ENCODE data around the gene EXOC3.

EXOC3 gene

GRCh38 chr5:509611-510185, 66.7 kb downstream of the EXOC3 start:
- no peaks in the 10 kb centered on the region for H3K9me2 ChIP-seq (replicated peaks; ENCODE audit: low read depth, low read length)
- H3K79me2 ChIP-seq (ENCODE audit: insufficient read depth, low read length): no peaks in the 10 kb centered on the region
- H2AFZ ChIP-seq (ENCODE audit: low read length): no peak overlapping the region
- no peaks in the 10 kb centered on the region for H3K36me3 ChIP-seq (ENCODE audit: insufficient read depth, low read length)
- no peaks in the 10 kb centered on the region for H3K9me3 ChIP-seq (ENCODE audit: insufficient read depth, low read depth, low read length)
- H3K4me1 ChIP-seq (ENCODE audit: insufficient read depth, low read length, poor library complexity, severe bottlenecking): no peaks in the 10 kb centered on the region
- no peaks in the 10 kb centered on the region for H3F3A ChIP-seq (ENCODE audit: low read depth)
- no peak for TF ChIP-seq CTCF (conservative IDR thresholded peaks at IDR 0.05; ENCODE audit: low read length)
- no peak for TF ChIP-seq EZH2phosphoT487 (IDR thresholded peaks at IDR 0.05; ENCODE audit: borderline replicate concordance)
- no peak overlapping the region for H3K4me3 ChIP-seq (ENCODE audit: low read length, poor library complexity, severe bottlenecking)
- H3K9ac ChIP-seq (ENCODE audit: low read depth, low read length, poor library complexity, severe bottlenecking): no peak overlapping the region
- no peaks in the 10 kb centered on the region for H4K20me1 ChIP-seq (ENCODE audit: insufficient read depth, low read length, poor library complexity, severe bottlenecking)
- no peak overlapping the region for H3K4me2 ChIP-seq (ENCODE audit: low read depth, low read length, poor library complexity, severe bottlenecking)
- no peaks in the 10 kb centered on the region for H3K27me3 ChIP-seq (ENCODE audit: insufficient read depth, low read length, poor library complexity, severe bottlenecking)

GRCh38 chr5:510521-510920, 67.5 kb downstream of the EXOC3 start:
- no peak overlapping the region for H3K9ac ChIP-seq (ENCODE audit: low read depth, low read length, poor library complexity, severe bottlenecking)
- H3F3A ChIP-seq (ENCODE audit: low read depth): no peaks in the 10 kb centered on the region
- H2AFZ ChIP-seq (ENCODE audit: low read length): no peak overlapping the region
- H3K79me2 ChIP-seq (ENCODE audit: insufficient read depth, low read length): no peaks in the 10 kb centered on the region
- no peaks in the 10 kb centered on the region for H3K4me1 ChIP-seq (ENCODE audit: insufficient read depth, low read length, poor library complexity, severe bottlenecking)
- TF ChIP-seq EZH2phosphoT487 (IDR thresholded peaks at IDR 0.05; ENCODE audit: borderline replicate concordance) (no peak), CTCF (conservative IDR thresholded peaks at IDR 0.05; ENCODE audit: low read length) (no peak)
- H3K9me3 ChIP-seq (ENCODE audit: insufficient read depth, low read depth, low read length): no peaks in the 10 kb centered on the region
- H3K4me3 ChIP-seq (ENCODE audit: low read length, poor library complexity, severe bottlenecking): no peak overlapping the region
- no peaks in the 10 kb centered on the region for H4K20me1 ChIP-seq (ENCODE audit: insufficient read depth, low read length, poor library complexity, severe bottlenecking)
- H3K36me3 ChIP-seq (ENCODE audit: insufficient read depth, low read length): no peaks in the 10 kb centered on the region
- H3K4me2 ChIP-seq (ENCODE audit: low read depth, low read length, poor library complexity, severe bottlenecking): no peak overlapping the region
- no peaks in the 10 kb centered on the region for H3K9me2 ChIP-seq (replicated peaks; ENCODE audit: low read depth, low read length)
- H3K27me3 ChIP-seq (ENCODE audit: insufficient read depth, low read length, poor library complexity, severe bottlenecking): no peaks in the 10 kb centered on the region

DNA sequence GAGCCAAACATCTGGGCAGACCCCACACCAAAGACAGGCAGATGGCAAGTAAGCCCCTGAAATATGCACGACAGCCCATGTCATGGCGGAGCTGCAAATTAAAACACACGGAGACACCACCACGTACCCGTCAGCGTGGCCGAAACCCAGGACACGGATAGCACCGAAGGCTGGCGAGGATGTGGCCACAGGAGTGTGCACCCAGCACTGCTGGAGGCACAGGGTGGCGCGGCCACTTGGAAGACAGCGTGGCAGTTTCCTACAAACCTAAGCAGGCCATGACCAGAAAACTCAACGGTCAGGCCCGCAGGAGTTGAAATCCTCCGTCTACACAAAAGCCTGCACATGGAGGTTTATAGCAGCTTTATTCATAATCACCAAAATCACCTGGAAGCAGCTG, 68.5 kb downstream of the EXOC3 start:
- Histone ChIP-seq H3F3A (ENCODE audit: low read depth) (no peaks in the 10 kb centered on the region), H3K9me3 (ENCODE audit: insufficient read depth, low read depth, low read length) (no peaks in the 10 kb centered on the region), H3K36me3 (ENCODE audit: insufficient read depth, low read length) (no peaks in the 10 kb centered on the region), H3K4me3 (ENCODE audit: low read length, poor library complexity, severe bottlenecking) (no peak overlapping the region), H4K20me1 (ENCODE audit: insufficient read depth, low read length, poor library complexity, severe bottlenecking) (no peaks in the 10 kb centered on the region), H3K79me2 (ENCODE audit: insufficient read depth, low read length) (no peaks in the 10 kb centered on the region), H2AFZ (ENCODE audit: low read length) (no peak overlapping the region), H3K9ac (ENCODE audit: low read depth, low read length, poor library complexity, severe bottlenecking) (no peak overlapping the region), H3K4me2 (ENCODE audit: low read depth, low read length, poor library complexity, severe bottlenecking) (no peak overlapping the region), H3K9me2 (replicated peaks; ENCODE audit: low read depth, low read length) (no peaks in the 10 kb centered on the region), H3K27me3 (ENCODE audit: insufficient read depth, low read length, poor library complexity, severe bottlenecking) (no peaks in the 10 kb centered on the region), H3K4me1 (ENCODE audit: insufficient read depth, low read length, poor library complexity, severe bottlenecking) (no peaks in the 10 kb centered on the region)
- TF ChIP-seq EZH2phosphoT487 (IDR thresholded peaks at IDR 0.05; ENCODE audit: borderline replicate concordance) (no peak), CTCF (conservative IDR thresholded peaks at IDR 0.05; ENCODE audit: low read length) (no peak)
